ENCODE data around the gene P2RX1. TPM values are rescaled to one million over a fixed set of nuclear protein-coding genes. Genes with fewer than 3 reads are reported as not detected.
"Not testable (repeated sequence)": the region's sequence is repeated elsewhere in the genome, so short reads cannot be mapped to it uniquely, and the experiment has no call there.

The P2RX1 gene
- total and polyA plus RNA-seq, 2 experiments from 2014 or later, result 0.31 to 2.2 TPM

GRCh38 chr17:3857261-3858105, 58.8 kb downstream of the P2RX1 start:
- Mint-ChIP-seq H3K4me1 (no peaks in the 10 kb centered on the region; the same call in 2 of the 3 replicates), H3K27ac (no peak overlapping the region), H3K9me3 (peaks cover 8% of the 10 kb centered on the region), H3K4me3 (no peak overlapping the region), H3K36me3 (ENCODE audit: low read depth) (peaks cover 5% of the 10 kb centered on the region; the same call in 2 of the 3 replicates), H3K27me3 (ENCODE audit: insufficient read depth, low read depth, poor library complexity) (peaks cover 3% of the 10 kb centered on the region)
- no peaks in the 10 kb centered on the region for H3F3A ChIP-seq (replicated peaks; ENCODE audit: low read depth)
- no peaks in the 10 kb centered on the region for H3K9me2 ChIP-seq (ENCODE audit: insufficient read depth)
- TF ChIP-seq CTCF (conservative IDR thresholded peaks at IDR 0.05; ENCODE audit: low read depth in 2 of 2), result no peak
- TF ChIP-seq POLR2AphosphoS5 (IDR thresholded peaks at IDR 0.05; ENCODE audit: low read depth), result no peak
- no peak for TF ChIP-seq JUNB (IDR thresholded peaks at IDR 0.05; ENCODE audit: unreplicated experiment)
- TF ChIP-seq STAT1 (IDR thresholded peaks at IDR 0.05; ENCODE audit: unreplicated experiment), result no peak
- no peak for TF ChIP-seq ZNF114 (CRISPR knock-in tag; IDR thresholded peaks at IDR 0.05)
- no peak for TF ChIP-seq NANOG (IDR thresholded peaks at IDR 0.05; ENCODE audit: borderline replicate concordance)
- no peak for TF ChIP-seq CREB1 (CRISPR knock-in tag; IDR thresholded peaks at IDR 0.05; ENCODE audit: low read depth)
- H2AFZ ChIP-seq, result no peak overlapping the region
- no peaks in the 10 kb centered on the region for H3K36me3 ChIP-seq (ENCODE audit: insufficient read depth)
- no peaks in the 10 kb centered on the region for H3K4me1 ChIP-seq (ENCODE audit: insufficient read depth)
- no peak overlapping the region for H3K27ac ChIP-seq (ENCODE audit: low read depth)
- H3K27me3 ChIP-seq (ENCODE audit: insufficient read depth), result no peaks in the 10 kb centered on the region
- H3K4me2 ChIP-seq, result no peak overlapping the region
- no peak overlapping the region for H3K4me3 ChIP-seq
- DNase-seq (ENCODE audit: low spot score), result no peak
- H4K20me1 ChIP-seq (replicated peaks; ENCODE audit: insufficient read depth), result no peaks in the 10 kb centered on the region
- H3K79me2 ChIP-seq (replicated peaks; ENCODE audit: insufficient read depth), result no peaks in the 10 kb centered on the region
- ATAC-seq, result no peak; the same call in 2 of the 3 replicates

GRCh38 chr17:3854204-3854603, 62.1 kb downstream of the P2RX1 start:
- H3K36me3 ChIP-seq (ENCODE audit: insufficient read depth); H3K4me3 ChIP-seq; H3K9me2 ChIP-seq (ENCODE audit: insufficient read depth); H3K4me1 ChIP-seq (ENCODE audit: insufficient read depth); DNase-seq (ENCODE audit: low spot score); H3K4me3 Mint-ChIP-seq; H3K27me3 ChIP-seq (ENCODE audit: insufficient read depth); H3K4me1 Mint-ChIP-seq; H3K27me3 Mint-ChIP-seq (ENCODE audit: insufficient read depth, low read depth, poor library complexity); H2AFZ ChIP-seq; H3K36me3 Mint-ChIP-seq (ENCODE audit: low read depth); H3K9me3 Mint-ChIP-seq; H4K20me1 ChIP-seq (replicated peaks; ENCODE audit: insufficient read depth); H3F3A ChIP-seq (replicated peaks; ENCODE audit: low read depth); H3K27ac ChIP-seq (ENCODE audit: low read depth); H3K79me2 ChIP-seq (replicated peaks; ENCODE audit: insufficient read depth); ATAC-seq; H3K4me2 ChIP-seq; H3K27ac Mint-ChIP-seq: not testable (repeated sequence)

GRCh38 chr17:3852561-3852960, 63.7 kb downstream of the P2RX1 start:
- Histone ChIP-seq H3K27me3 (ENCODE audit: insufficient read depth) (no peaks in the 10 kb centered on the region), H3K79me2 (replicated peaks; ENCODE audit: insufficient read depth) (no peaks in the 10 kb centered on the region), H3K27ac (ENCODE audit: low read depth) (no peak overlapping the region), H2AFZ (no peak overlapping the region), H3K4me3 (no peak overlapping the region), H3K9me2 (ENCODE audit: insufficient read depth) (no peaks in the 10 kb centered on the region), H3K36me3 (ENCODE audit: insufficient read depth) (no peaks in the 10 kb centered on the region), H3F3A (replicated peaks; ENCODE audit: low read depth) (no peaks in the 10 kb centered on the region), H3K4me2 (no peak overlapping the region), H4K20me1 (replicated peaks; ENCODE audit: insufficient read depth) (no peaks in the 10 kb centered on the region), H3K4me1 (ENCODE audit: insufficient read depth) (no peaks in the 10 kb centered on the region)
- no peak for ATAC-seq
- Mint-ChIP-seq H3K27ac (no peak overlapping the region), H3K27me3 (ENCODE audit: insufficient read depth, low read depth, poor library complexity) (peaks cover 4% of the 10 kb centered on the region), H3K4me3 (no peak overlapping the region), H3K4me1 (peaks cover 2% of the 10 kb centered on the region; the same call in 1 of the 3 replicates), H3K36me3 (ENCODE audit: low read depth) (no peaks in the 10 kb centered on the region; the same call in 1 of the 3 replicates), H3K9me3 (peaks cover 8% of the 10 kb centered on the region)
- DNase-seq (ENCODE audit: low spot score), result no peak
- TF ChIP-seq EZH2phosphoT487 (IDR thresholded peaks at IDR 0.05; ENCODE audit: unreplicated experiment), result no peak
- TF ChIP-seq ZNF331 (CRISPR knock-in tag; IDR thresholded peaks at IDR 0.05; ENCODE audit: low read depth), result no peak
- TF ChIP-seq STAT1 (IDR thresholded peaks at IDR 0.05; ENCODE audit: unreplicated experiment), result no peak
- TF ChIP-seq ZNF114 (CRISPR knock-in tag; IDR thresholded peaks at IDR 0.05), result no peak
- TF ChIP-seq REST (IDR thresholded peaks at IDR 0.05; ENCODE audit: unreplicated experiment), result no peak
